H1 (cell line): ENCODE measurements around the gene AP1G2. TPM values are rescaled to one million over a fixed set of nuclear protein-coding genes. Genes with fewer than 3 reads are reported as not detected.

Experiments used
- CTCF ChIA-PET: fragments of 300-600 bp; sonication (Branson Sonifier 250); formaldehyde crosslinking; loops from one replicate; lab custom pipeline; 2021; ENCODE audit not compliant: partially characterized antibody; lab: Charles Lee
- POLR2A ChIA-PET: fragments of 300-600 bp; sonication (Branson Sonifier 250); formaldehyde crosslinking; loops from one replicate; lab custom pipeline; 2021; ENCODE audit warnings: inconsistent platforms; ENCODE audit not compliant: partially characterized antibody; lab: Charles Lee
- DNase-seq, 2 experiments: peaks; one replicate each; pipeline versions ENCODE4 v3.0.0 to v3.0.0-alpha.2; 2010 to 2022; ENCODE audit warnings: low spot score in 2 of 2, low read depth in 1 of 2, mixed read lengths in 1 of 2
- FAIRE-seq: peaks from 2 replicates; lab custom pipeline; 2011; peaks lifted over from hg19 to GRCh38; lab: Jason Lieb, UNC
- H2AFZ ChIP-seq: 2 replicates; pipeline ENCODE4 v1.8.1; 2012; ENCODE audit warnings: low read length, inconsistent platforms
- H2AK5ac ChIP-seq: 2 replicates; pipeline ENCODE4 v1.6.1; 2013; ENCODE audit warnings: low read depth, low read length
- H2BK120ac ChIP-seq: replicated peaks from 2 replicates; pipeline ENCODE3; 2013; ENCODE audit warnings: low read depth, low read length, inconsistent platforms
- H2BK12ac ChIP-seq: 2 replicates; pipeline ENCODE4 v1.6.1; 2013; ENCODE audit warnings: low read depth, low read length
- H2BK15ac ChIP-seq: 2 replicates; pipeline ENCODE4 v1.6.1; 2013; ENCODE audit warnings: low read length
- H2BK20ac ChIP-seq: 2 replicates; pipeline ENCODE4 v1.6.1; 2013; ENCODE audit warnings: low read length
- H2BK5ac ChIP-seq: 2 replicates; pipeline ENCODE4 v1.6.1; 2013; ENCODE audit warnings: low read depth, low read length
- H3K14ac ChIP-seq: 2 replicates; pipeline ENCODE4 v1.6.1; 2013; ENCODE audit warnings: inconsistent platforms; ENCODE audit not compliant: insufficient read length
- H3K18ac ChIP-seq: 2 replicates; pipeline ENCODE4 v1.6.1; 2013; ENCODE audit warnings: low read length; ENCODE audit errors: extremely low read depth
- H3K23ac ChIP-seq: 2 replicates; pipeline ENCODE4 v1.6.1; 2013; ENCODE audit warnings: inconsistent platforms; ENCODE audit not compliant: insufficient read length
- H3K23me2 ChIP-seq: 2 replicates; pipeline ENCODE4 v1.6.1; 2013; ENCODE audit warnings: low read depth, low read length
- H3K27ac ChIP-seq: 2 replicates; pipeline ENCODE4 v1.6.1; 2011; ENCODE audit warnings: low read depth, low read length, inconsistent platforms
- H3K27me3 ChIP-seq, 4 experiments: replicated peaks in 1 of 4; 1 replicate in 1 of 4; 2 replicates in 3 of 4; pipeline versions ENCODE4 v1.6.1 to v1.8.1; 2011 to 2013; ENCODE audit warnings: low read length in 3 of 4, mild to moderate bottlenecking in 3 of 4, inconsistent platforms in 2 of 4, mixed read lengths in 2 of 4, moderate library complexity in 1 of 4; ENCODE audit not compliant: control insufficient read depth in 3 of 4, insufficient read depth in 3 of 4; ENCODE audit errors: extremely low read depth in 1 of 4
- H3K36me3 ChIP-seq, 4 experiments: 2 replicates each; pipeline versions ENCODE4 v1.6.1 to v1.8.1; 2011 to 2013; ENCODE audit warnings: mild to moderate bottlenecking in 4 of 4, low read length in 3 of 4, moderate library complexity in 2 of 4, control low read depth in 1 of 4, inconsistent platforms in 1 of 4; ENCODE audit not compliant: insufficient read depth in 4 of 4, control insufficient read depth in 2 of 4
- H3K4ac ChIP-seq: replicated peaks from 2 replicates; pipeline ENCODE3; 2013; ENCODE audit warnings: low read length, low read depth, mixed read lengths, inconsistent platforms; ENCODE audit not compliant: insufficient read length
- H3K4me1 ChIP-seq, 4 experiments: replicated peaks in 1 of 4; 1 replicate in 1 of 4; 2 replicates in 3 of 4; pipeline versions ENCODE4 v1.6.1 to v1.8.1; 2011 to 2013; ENCODE audit warnings: low read length in 3 of 4, inconsistent platforms in 2 of 4, mixed read lengths in 1 of 4; ENCODE audit not compliant: insufficient read depth in 4 of 4, control insufficient read depth in 3 of 4
- H3K4me2 ChIP-seq, 2 experiments: 2 replicates each; pipeline versions ENCODE4 v1.6.1 to v1.8.1; 2011 to 2013; ENCODE audit warnings: low read depth in 2 of 2, low read length in 2 of 2, control low read depth in 1 of 2, inconsistent platforms in 1 of 2, mild to moderate bottlenecking in 1 of 2; ENCODE audit not compliant: insufficient read depth in 1 of 2
- H3K4me3 ChIP-seq, 4 experiments: fragments of 200-600, 300-600 bp in 1 of 4; sonication (generic), shearing (Covaris generic), sonication (Bioruptor Twin) in 1 of 4; 2 replicates each; pipeline versions ENCODE4 v1.5.1 to v1.8.1; 2011 to 2016; ENCODE audit warnings: low read length in 4 of 4, low read depth in 3 of 4, control low read depth in 2 of 4, inconsistent platforms in 2 of 4, mild to moderate bottlenecking in 2 of 4, mixed read lengths in 1 of 4, moderate library complexity in 1 of 4; ENCODE audit not compliant: insufficient read depth in 2 of 4; ENCODE audit errors: extremely low read depth in 1 of 4
- H3K56ac ChIP-seq: replicated peaks from 2 replicates; pipeline ENCODE3; 2013; ENCODE audit warnings: low read depth, mild to moderate bottlenecking, mixed read lengths, low read length, inconsistent platforms; ENCODE audit not compliant: insufficient read length
- H3K79me1 ChIP-seq: 2 replicates; pipeline ENCODE4 v1.6.1; 2013; ENCODE audit warnings: low read depth, low read length, control low read depth
- H3K79me2 ChIP-seq, 2 experiments: 2 replicates each; pipeline versions ENCODE4 v1.6.1 to v1.8.1; 2012 to 2013; ENCODE audit warnings: low read length in 2 of 2, mild to moderate bottlenecking in 2 of 2, inconsistent platforms in 1 of 2; ENCODE audit not compliant: insufficient read depth in 2 of 2, control insufficient read depth in 1 of 2
- H3K9ac ChIP-seq, 4 experiments: replicated peaks in 1 of 4; 1 replicate in 1 of 4; 2 replicates in 3 of 4; pipeline versions ENCODE4 v1.6.1 to v1.8.1; 2011 to 2013; ENCODE audit warnings: low read depth in 3 of 4, low read length in 3 of 4, control low read depth in 2 of 4, mild to moderate bottlenecking in 2 of 4, moderate library complexity in 2 of 4, inconsistent platforms in 1 of 4; ENCODE audit errors: extremely low read depth in 1 of 4
- H3K9me3 ChIP-seq, 2 experiments: 2 replicates each; pipeline versions ENCODE4 v1.6.1 to v1.8.1; 2012 to 2013; ENCODE audit warnings: mild to moderate bottlenecking in 2 of 2, moderate library complexity in 2 of 2, control low read depth in 1 of 2, inconsistent platforms in 1 of 2, low read depth in 1 of 2, low read length in 1 of 2, mixed read lengths in 1 of 2; ENCODE audit not compliant: insufficient read depth in 2 of 2
- H4K20me1 ChIP-seq, 2 experiments: replicated peaks in 1 of 2; 2 replicates each; pipeline versions ENCODE3 to v1.8.1; 2011 to 2013; ENCODE audit warnings: inconsistent platforms in 2 of 2, low read length in 2 of 2, mild to moderate bottlenecking in 1 of 2; ENCODE audit not compliant: insufficient read depth in 2 of 2, control insufficient read depth in 1 of 2
- H4K5ac ChIP-seq: 2 replicates; pipeline ENCODE4 v1.6.1; 2013; ENCODE audit warnings: low read length, low read depth, mixed read lengths, inconsistent platforms; ENCODE audit not compliant: insufficient read length
- H4K8ac ChIP-seq: 2 replicates; pipeline ENCODE4 v1.8.0; 2013; ENCODE audit warnings: mild to moderate bottlenecking, moderate library complexity, low read length, inconsistent platforms; ENCODE audit not compliant: insufficient read depth; ENCODE audit errors: extremely low read depth
- H4K91ac ChIP-seq: replicated peaks from 2 replicates; pipeline ENCODE3; 2013; ENCODE audit warnings: low read length, mixed read lengths, inconsistent platforms; ENCODE audit not compliant: insufficient read length
- BRCA1 ChIP-seq: IDR thresholded peaks from 2 replicates; pipeline ENCODE4 v1.6.1; 2012; ENCODE audit warnings: low read depth, low read length, improper control_type of control experiment
- CBX8 ChIP-seq: fragments of 300-800, 300-1000 bp; sonication (generic); IDR thresholded peaks from 2 replicates; pipeline ENCODE4 v1.7.1; 2016; ENCODE audit warnings: low read depth, low read length, borderline replicate concordance
- RBBP5 ChIP-seq: IDR thresholded peaks from 2 replicates; pipeline ENCODE4 v1.7.1; 2012; ENCODE audit warnings: low read depth, mild to moderate bottlenecking, inconsistent platforms, low read length, moderate library complexity, borderline replicate concordance
- RNF2 ChIP-seq: fragments of 200-900, 300-1000 bp; sonication (generic); IDR thresholded peaks from 2 replicates; pipeline ENCODE4 v1.7.1; 2016; ENCODE audit warnings: borderline replicate concordance, low read depth, mild to moderate bottlenecking, antibody characterized with exemption, low read length; ENCODE audit not compliant: poor library complexity, severe bottlenecking; ENCODE audit errors: missing control alignments
- SP4 ChIP-seq: IDR thresholded peaks from 2 replicates; pipeline ENCODE4 v1.6.1; 2012; ENCODE audit warnings: low read length, inconsistent platforms
- TCF12 ChIP-seq: IDR thresholded peaks from 2 replicates; pipeline ENCODE4 v1.6.1; 2011; ENCODE audit warnings: low read depth, mild to moderate bottlenecking, low read length
- WGBS, 2 experiments: shearing (Covaris generic) in 1 of 2; methylation state at CpG; one replicate each; pipeline versions ENCODE4 v1.1.6 to v1.1.7; 2013 to 2015; ENCODE audit warnings: low lambda C conversion rate in 2 of 2, mixed read lengths in 2 of 2, inconsistent platforms in 1 of 2, low coverage in 1 of 2, missing lambda C conversion rate in 1 of 2; ENCODE audit not compliant: insufficient replicate concordance in 2 of 2, insufficient coverage in 1 of 2, insufficient read length in 1 of 2; ENCODE audit errors: extremely low coverage in 1 of 2, missing lambda C conversion rate in 1 of 2; 5-methylcytosine and 5-hydroxymethylcytosine counted together
- polyA plus RNA-seq, 7 experiments: library from polyadenylated mRNA; depleted of rRNA in 3 of 7; stranded (reverse) in 5 of 7; unstranded in 2 of 7; fragments of >200 nt in 5 of 7; fragments of 200-250 nt in 2 of 7; gene quantifications; 1 replicate in 5 of 7; 2 replicates in 1 of 7; 4 replicates in 1 of 7; pipeline versions ENCODE4 v1.2.1 to v1.2.3, GENCODE V29; 2011 to 2013; ENCODE audit warnings: missing spikeins in 2 of 7, mixed read lengths in 2 of 7
- total RNA-seq: library from RNA; stranded (reverse); fragmentation: NEBNext Ultra II Directional; extraction: Animal tissue kit (Norgen Biotek cat#: 25700); gene quantifications from 2 replicates; pipeline ENCODE4 v1.2.1, GENCODE V29; 2021
- TF ChIP-seq, protein P1 (sequence below): IDR thresholded peaks from 2 replicates; pipeline ENCODE4 v1.6.1; 2011; ENCODE audit warnings: low read depth, mild to moderate bottlenecking, low read length; ENCODE audit not compliant: insufficient read depth
- TF ChIP-seq, protein P2 (sequence below): IDR thresholded peaks from 2 replicates; pipeline ENCODE4 v1.6.1; 2011; ENCODE audit warnings: low read length, improper control_type of control experiment

AP1G2 gene
- total and polyA plus RNA-seq, 2 of the 8 experiments (the other 6 are each of a cell fraction or from before 2014, with no cell fraction given): 70.9 to 134 TPM

DNA sequence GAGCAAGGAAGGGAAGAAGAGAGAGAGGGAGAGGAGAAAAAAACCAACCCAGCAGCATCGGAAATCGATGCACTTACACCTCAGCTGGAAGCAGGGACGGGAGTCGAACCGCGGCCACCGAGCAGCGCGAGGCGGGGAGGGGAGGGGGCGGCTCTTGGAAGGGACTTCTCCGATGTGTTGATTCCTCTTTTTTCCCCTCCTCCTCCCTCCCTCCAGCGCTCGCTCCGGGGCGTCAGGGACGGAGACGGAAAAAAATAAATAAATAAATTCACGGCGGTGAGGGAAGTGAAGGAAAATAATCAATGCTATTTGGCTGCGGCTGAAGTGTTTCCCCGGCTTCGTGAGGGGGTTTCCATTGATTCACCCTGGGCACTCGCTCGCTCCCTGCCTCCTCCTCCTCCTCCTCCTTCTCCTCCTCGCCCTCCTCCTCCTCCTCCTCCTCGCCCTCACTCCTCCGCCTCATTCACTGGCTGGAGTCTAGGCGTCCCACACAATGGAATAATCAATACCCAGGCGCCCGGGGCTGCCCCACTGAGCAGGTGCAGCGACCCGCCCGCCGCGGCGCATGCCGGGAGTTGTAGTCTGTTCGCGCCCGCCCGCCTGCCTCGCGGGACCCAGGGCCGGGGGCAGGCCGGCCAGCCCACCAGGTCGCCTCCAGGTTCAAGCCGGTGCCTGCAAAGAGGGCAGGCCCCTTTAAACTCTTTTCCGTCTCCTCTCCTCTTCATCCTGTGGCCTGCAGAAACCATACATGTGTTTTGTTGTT is 16.1 kb downstream of the AP1G2 start, which contains the start of gene ZFHX2:
Gene ZFHX2, minus strand, starts transcription at position 500 of the 763 bp plus-strand sequence. CDS start 16,440 bp downstream, outside the sequence.
- Histone ChIP-seq H3K79me2 (peaks cover 10 to 45% of the 10 kb centered on the region in 2 experiments; a peak in 3 of 4 replicates), H2BK20ac (no peak within 1 kb of the TSS), H4K91ac (peak within 1 kb of the TSS; percentile 82), H2BK15ac (no peak within 1 kb of the TSS), H3K4me2 (peak within 1 kb of the TSS; percentile 99 to 100), H3K14ac (peak within 1 kb of the TSS; percentile 2), H3K4me1 (peaks cover 20 to 43% (median 30%) of the 10 kb centered on the region in 4 experiments), H3K9ac (peak within 1 kb of the TSS; percentile 56 to 82 (median 72)), H3K23ac (no peak within 1 kb of the TSS), H2BK120ac (peak within 1 kb of the TSS; percentile 2), H3K79me1 (peaks cover 19% of the 10 kb centered on the region; the same call in 1 of the 2 replicates), H2AFZ (0 out of 2 replicates have a peak within 1 kb of the TSS, but pooled peaks have one; percentile 21), H2BK5ac (peak within 1 kb of the TSS; percentile 95), H3K36me3 (no peaks in the 10 kb centered on the region), H3K9me3 (no peaks in the 10 kb centered on the region), H3K4me3 (peak within 1 kb of the TSS; percentile 87 to 99 (median 92)), H4K5ac (peak within 1 kb of the TSS; percentile 71), H3K56ac (peak within 1 kb of the TSS; percentile 93), H4K20me1 (peaks cover 0 to 2% of the 10 kb centered on the region in 2 experiments), H3K4ac (peak within 1 kb of the TSS; percentile 76), H2AK5ac (peak within 1 kb of the TSS; percentile 96), H3K27ac (peak within 1 kb of the TSS; percentile 61), H3K18ac (peak within 1 kb of the TSS; percentile 92), H4K8ac (peak within 1 kb of the TSS; percentile 75), H2BK12ac (peak within 1 kb of the TSS; percentile 90), H3K27me3 (no peaks in the 10 kb centered on the region), H3K23me2 (peaks cover 20% of the 10 kb centered on the region)
- DNase-seq: peak in 1 of 2 experiments; percentile 92
- 0% methylated on average over 32 of the region's 49 CpGs; no CpG with 5 or more reads in 1 of the 2 experiments for WGBS, 2 experiments
- CTCF ChIA-PET: interaction anchor here (1.2 to 70.5 kb wide), 3 partner anchors 24 to 75 kb away, joined by 8 to 2092 read pairs (median 1314); partner anchors contain the start of gene NGDN
- FAIRE-seq: no peak
- POLR2A ChIA-PET: interaction anchor here (1.0 to 52.7 kb wide), 6 partner anchors 4 to 544 kb away, joined by 4 to 1523 read pairs (median 474); partner anchors contain the start of genes AP1G2, NGDN, THTPA and ZFHX2
- TF ChIP-seq BRCA1: peak; percentile 56; the same call in 1 of the 2 replicates
- TF ChIP-seq, protein P1, sequence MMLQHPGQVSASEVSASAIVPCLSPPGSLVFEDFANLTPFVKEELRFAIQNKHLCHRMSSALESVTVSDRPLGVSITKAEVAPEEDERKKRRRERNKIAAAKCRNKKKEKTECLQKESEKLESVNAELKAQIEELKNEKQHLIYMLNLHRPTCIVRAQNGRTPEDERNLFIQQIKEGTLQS: no peak
- peak; percentile 52; the same call in 1 of the 2 replicates for TF ChIP-seq TCF12
- no peak for TF ChIP-seq CBX8
- TF ChIP-seq, protein P2, sequence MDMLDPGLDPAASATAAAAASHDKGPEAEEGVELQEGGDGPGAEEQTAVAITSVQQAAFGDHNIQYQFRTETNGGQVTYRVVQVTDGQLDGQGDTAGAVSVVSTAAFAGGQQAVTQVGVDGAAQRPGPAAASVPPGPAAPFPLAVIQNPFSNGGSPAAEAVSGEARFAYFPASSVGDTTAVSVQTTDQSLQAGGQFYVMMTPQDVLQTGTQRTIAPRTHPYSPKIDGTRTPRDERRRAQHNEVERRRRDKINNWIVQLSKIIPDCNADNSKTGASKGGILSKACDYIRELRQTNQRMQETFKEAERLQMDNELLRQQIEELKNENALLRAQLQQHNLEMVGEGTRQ: 0 out of 2 replicates have a peak, but pooled peaks have one; percentile 7
- no peak for TF ChIP-seq RNF2
- no peak for TF ChIP-seq SP4
- 0 out of 2 replicates have a peak, but pooled peaks have one; percentile 73 for TF ChIP-seq RBBP5
